Lower lobe of right lung (tissue), 2 donors: ENCODE data around the gene SPHK2. TPM values are rescaled to one million over a fixed set of nuclear protein-coding genes. Genes with fewer than 3 reads are reported as not detected.
"Not testable (repeated sequence)": the region's sequence is repeated elsewhere in the genome, so short reads cannot be mapped to it uniquely, and the experiment has no call there.

ENCODE experiments used
- ATAC-seq, 2 donors: fragments of 200-7000 bp; cut with Tn5 transposase; one replicate each; pipeline ENCODE4 v1.9.1; 2020 to 2022; ENCODE audit warnings: mild to moderate bottlenecking in 2 of 2, moderate library complexity in 2 of 2
- DNase-seq: peaks from one replicate; pipeline ENCODE4 v3.0.0-alpha.2; 2020
- H3K27ac ChIP-seq: fragments of 200-600 bp; one replicate; pipeline ENCODE4 v1.8.0; 2022
- H3K27me3 ChIP-seq: fragments of 200-600 bp; one replicate; pipeline ENCODE4 v1.8.0; 2022; ENCODE audit warnings: low read depth
- H3K36me3 ChIP-seq: fragments of 200-600 bp; one replicate; pipeline ENCODE4 v1.8.0; 2022; ENCODE audit warnings: mild to moderate bottlenecking
- H3K4me1 ChIP-seq: fragments of 200-600 bp; one replicate; pipeline ENCODE4 v1.8.0; 2022
- H3K4me3 ChIP-seq: fragments of 200-600 bp; one replicate; pipeline ENCODE4 v1.8.0; 2022; ENCODE audit warnings: mild to moderate bottlenecking
- H3K9me3 ChIP-seq: fragments of 200-600 bp; one replicate; pipeline ENCODE4 v1.8.0; 2022
- intact Hi-C: fragments of 100-400 bp; cut with DNase I; formaldehyde crosslinking; loops from one replicate; pipeline ENCODE4 v1.11.0; 2022
- total RNA-seq: library from RNA; stranded (reverse); fragmentation: NEBNext Ultra II Directional; extraction: Animal tissue kit (Norgen Biotek cat#: 25700); gene quantifications from one replicate; pipeline ENCODE4 v1.2.1, GENCODE V29; 2021
- TF ChIP-seq, protein P1 (sequence below): fragments of 200-600 bp; IDR thresholded peaks from one replicate; pipeline ENCODE4 v1.8.0; 2022; ENCODE audit warnings: antibody characterized with exemption, mild to moderate bottlenecking
- donor health status: DM: no; HTN: yes; CAD: no; lungs with severe emphysema.

Gene SPHK2
- total RNA-seq, 1 donor from 2014 or later = 23.8 TPM

DNA sequence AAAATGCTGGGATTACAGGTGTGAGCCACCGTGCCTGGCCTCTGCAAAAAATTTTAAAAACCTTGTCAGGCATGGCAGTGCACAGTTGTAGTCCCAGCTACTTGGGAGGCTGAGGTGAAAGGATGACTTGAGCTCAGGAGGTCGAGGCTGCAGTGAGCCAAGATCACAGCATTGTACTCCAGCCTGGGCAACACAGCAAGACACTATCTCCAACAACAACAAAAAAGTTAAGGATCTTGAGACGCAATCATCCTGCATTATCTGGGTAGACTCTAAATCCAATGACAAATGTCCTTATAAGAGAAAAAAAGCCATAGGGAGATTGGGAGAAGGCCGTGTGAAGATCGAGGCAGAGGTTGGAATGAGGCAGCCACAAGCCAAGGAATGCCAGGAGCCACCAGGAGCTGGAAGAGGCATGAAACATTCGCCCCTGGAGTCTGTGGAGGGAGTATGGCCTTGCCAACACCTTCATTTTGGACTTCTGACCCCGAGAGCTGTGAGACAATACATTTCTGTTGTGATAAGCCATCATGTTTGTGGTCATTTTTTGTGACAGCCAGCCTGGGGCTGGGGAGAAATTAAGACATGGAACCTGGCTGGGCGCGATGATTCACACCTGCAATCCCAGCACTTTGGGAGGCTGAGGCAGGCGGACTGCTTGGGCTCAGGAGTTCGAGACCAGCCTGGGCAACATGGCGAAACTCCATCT, 31.8 kb downstream of the SPHK2 start:
- TF ChIP-seq, protein P1, sequence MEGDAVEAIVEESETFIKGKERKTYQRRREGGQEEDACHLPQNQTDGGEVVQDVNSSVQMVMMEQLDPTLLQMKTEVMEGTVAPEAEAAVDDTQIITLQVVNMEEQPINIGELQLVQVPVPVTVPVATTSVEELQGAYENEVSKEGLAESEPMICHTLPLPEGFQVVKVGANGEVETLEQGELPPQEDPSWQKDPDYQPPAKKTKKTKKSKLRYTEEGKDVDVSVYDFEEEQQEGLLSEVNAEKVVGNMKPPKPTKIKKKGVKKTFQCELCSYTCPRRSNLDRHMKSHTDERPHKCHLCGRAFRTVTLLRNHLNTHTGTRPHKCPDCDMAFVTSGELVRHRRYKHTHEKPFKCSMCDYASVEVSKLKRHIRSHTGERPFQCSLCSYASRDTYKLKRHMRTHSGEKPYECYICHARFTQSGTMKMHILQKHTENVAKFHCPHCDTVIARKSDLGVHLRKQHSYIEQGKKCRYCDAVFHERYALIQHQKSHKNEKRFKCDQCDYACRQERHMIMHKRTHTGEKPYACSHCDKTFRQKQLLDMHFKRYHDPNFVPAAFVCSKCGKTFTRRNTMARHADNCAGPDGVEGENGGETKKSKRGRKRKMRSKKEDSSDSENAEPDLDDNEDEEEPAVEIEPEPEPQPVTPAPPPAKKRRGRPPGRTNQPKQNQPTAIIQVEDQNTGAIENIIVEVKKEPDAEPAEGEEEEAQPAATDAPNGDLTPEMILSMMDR = no peak
- Histone ChIP-seq H3K4me3 (no peak overlapping the region), H3K27me3 (no peaks in the 10 kb centered on the region), H3K9me3 (no peaks in the 10 kb centered on the region), H3K4me1 (peaks cover 4% of the 10 kb centered on the region), H3K36me3 (no peaks in the 10 kb centered on the region), H3K27ac (no peak overlapping the region)
- intact Hi-C loops = no loop called here
- no peak for DNase-seq
- no peak for ATAC-seq

DNA sequence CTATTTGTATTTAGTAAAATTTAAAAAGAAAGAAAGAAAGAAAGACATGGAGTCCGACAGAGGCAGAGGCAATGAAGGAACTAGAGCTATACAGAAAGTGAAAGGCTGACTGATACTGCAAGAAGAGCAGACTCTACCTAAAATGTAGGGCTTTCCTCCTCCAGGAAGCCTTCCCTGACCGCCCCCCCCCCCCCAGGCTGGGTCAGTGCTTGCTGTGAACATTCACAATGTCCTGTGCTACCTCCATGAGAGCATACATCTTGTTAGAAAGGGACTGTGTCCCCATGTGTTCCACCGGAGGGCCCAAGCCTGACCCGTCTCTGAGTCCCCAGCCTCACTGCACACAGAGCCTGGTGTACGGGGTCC, 32.4 kb downstream of the SPHK2 start:
- H3K27me3 ChIP-seq = no peaks in the 10 kb centered on the region
- H3K36me3 ChIP-seq = no peaks in the 10 kb centered on the region
- ATAC-seq (no peak), DNase-seq (no peak)
- H3K4me3 ChIP-seq = no peak overlapping the region
- no peak overlapping the region for H3K27ac ChIP-seq
- H3K4me1 ChIP-seq = peaks cover 4% of the 10 kb centered on the region
- no peaks in the 10 kb centered on the region for H3K9me3 ChIP-seq
- intact Hi-C loops = no loop called here
- TF ChIP-seq, protein P1 = no peak

DNA sequence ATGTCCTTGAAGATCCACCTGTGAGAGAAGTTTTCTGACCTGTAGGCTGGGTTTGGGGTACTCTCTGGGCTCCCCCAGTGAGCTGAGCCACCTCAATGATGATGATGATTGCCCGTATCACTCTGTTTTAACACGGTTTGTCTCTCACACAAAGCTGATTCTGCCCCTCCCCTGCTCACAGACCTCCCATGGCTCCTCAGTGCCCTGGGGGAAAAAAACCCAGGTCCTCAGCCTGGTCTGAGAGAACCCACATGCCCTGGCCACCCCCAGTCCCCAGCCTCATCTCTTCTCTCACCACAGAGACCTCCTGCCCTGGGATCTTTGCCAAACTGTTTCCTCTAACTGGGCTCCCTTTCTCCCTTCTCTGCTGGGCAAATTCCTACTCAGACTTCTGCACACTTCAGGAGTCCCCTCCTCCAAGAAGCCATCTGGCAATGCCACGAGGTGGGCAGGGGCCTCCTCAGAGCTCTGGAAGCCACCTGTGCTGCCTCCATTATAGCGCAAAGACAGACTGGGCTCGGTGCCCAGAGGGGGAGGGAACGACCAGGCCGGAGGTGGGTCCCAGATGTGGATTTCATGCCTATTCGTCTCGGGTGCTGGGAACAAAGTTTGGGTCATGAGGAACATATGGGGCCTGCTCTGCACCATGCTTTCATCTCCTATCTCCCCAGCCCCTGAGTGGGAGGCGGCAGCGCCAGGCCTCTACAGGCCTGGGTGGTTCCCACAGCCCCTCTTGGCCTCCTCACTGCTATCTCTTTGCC, 35.2 kb downstream of the SPHK2 start:
- no peak overlapping the region for H3K27ac ChIP-seq
- intact Hi-C loops = no loop called here
- TF ChIP-seq, protein P1 = no peak
- H3K27me3 ChIP-seq = no peaks in the 10 kb centered on the region
- H3K4me3 ChIP-seq = no peak overlapping the region
- DNase-seq (no peak), ATAC-seq (no peak)
- H3K36me3 ChIP-seq = no peaks in the 10 kb centered on the region
- H3K4me1 ChIP-seq = no peaks in the 10 kb centered on the region
- H3K9me3 ChIP-seq = no peaks in the 10 kb centered on the region

DNA sequence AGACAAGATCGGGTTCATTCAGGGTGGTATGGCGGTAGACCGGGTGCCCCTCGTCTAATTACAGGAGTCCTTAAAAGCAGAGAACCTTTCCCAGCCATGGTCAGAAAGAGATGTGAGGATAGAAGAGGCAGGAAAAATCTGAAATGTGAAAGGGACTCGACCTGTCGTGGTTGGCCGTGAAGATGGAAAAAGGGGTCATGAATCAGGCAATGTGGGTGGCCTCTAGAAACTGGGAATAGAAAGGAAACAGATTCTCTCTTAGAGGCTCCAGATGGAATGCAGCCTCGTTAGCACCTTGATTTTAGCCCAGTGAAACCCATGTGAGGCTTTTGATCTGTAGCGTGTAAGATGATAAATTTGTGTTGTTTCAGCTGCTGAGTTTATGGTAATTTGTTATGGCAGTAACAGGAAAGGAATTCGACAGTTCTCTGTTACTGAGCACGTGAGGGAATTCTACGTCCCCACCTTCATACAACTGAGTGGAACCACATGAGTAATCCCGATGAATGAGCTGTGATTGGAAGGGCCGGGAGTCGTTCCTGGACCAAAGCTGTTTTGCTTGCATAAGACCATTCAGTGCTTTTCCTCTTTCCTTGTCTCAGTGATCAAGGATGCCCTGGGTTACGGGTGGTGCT, 37.7 kb downstream of the SPHK2 start:
- no peak overlapping the region for H3K4me3 ChIP-seq
- H3K27ac ChIP-seq = no peak overlapping the region
- intact Hi-C loops = no loop called here
- TF ChIP-seq, protein P1 = no peak
- H3K4me1 ChIP-seq = peaks cover 13% of the 10 kb centered on the region
- no peak for DNase-seq
- no peaks in the 10 kb centered on the region for H3K9me3 ChIP-seq
- H3K36me3 ChIP-seq = no peaks in the 10 kb centered on the region
- no peaks in the 10 kb centered on the region for H3K27me3 ChIP-seq
- no peak for ATAC-seq

DNA sequence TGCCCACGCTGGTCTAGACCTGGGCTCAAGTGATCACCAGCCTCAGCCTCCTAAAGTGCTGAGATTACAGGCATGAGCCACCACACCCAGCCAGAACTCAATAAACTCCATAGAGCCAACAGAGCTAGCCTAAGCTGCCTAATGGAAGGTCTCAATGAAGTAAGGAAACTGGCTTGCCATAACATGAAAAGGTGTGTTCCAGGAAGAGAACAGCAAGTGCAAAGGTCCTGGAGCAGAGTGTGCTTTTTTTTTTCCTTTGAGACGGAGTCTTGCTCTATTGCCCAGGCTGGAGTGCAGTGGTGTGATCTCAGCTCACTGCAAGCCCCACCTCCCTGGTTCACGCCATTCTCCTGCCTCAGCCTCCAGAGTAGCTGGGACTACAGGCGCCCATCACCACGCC, 38.5 kb downstream of the SPHK2 start:
- intact Hi-C loops = not testable (repeated sequence)

DNA sequence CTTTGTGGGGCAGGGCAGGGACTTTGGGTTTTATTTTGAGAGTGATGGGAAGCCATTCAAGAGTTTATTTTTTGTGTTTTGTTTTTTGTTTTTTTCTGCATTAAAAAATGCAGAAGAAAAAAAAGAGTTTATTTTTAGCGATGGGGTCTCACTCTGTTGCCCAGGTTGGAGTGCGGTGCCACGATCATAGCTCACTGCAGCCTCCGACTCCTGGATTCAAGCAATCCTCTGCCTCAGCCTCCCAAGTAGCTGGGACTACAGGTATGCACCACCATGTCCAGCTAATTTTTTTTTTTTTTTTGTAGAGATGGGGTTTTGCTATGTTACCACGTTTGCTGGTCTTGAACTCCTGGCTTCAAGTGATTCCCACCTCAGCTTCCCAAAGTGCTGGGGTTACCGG, 39.2 kb downstream of the SPHK2 start:
- ATAC-seq (no peak), DNase-seq (no peak)
- Histone ChIP-seq H3K27me3 (no peaks in the 10 kb centered on the region), H3K27ac (no peak overlapping the region), H3K9me3 (no peaks in the 10 kb centered on the region), H3K36me3 (no peaks in the 10 kb centered on the region), H3K4me3 (no peak overlapping the region), H3K4me1 (peaks cover 13% of the 10 kb centered on the region)
- intact Hi-C loops = no loop called here
- TF ChIP-seq, protein P1 = no peak

More for the DNA sequence above, 38.5 kb downstream of the SPHK2 start:
- H3K36me3 ChIP-seq, DNase-seq, H3K27me3 ChIP-seq, H3K9me3 ChIP-seq, H3K4me3 ChIP-seq, ATAC-seq, H3K27ac ChIP-seq: not testable (repeated sequence)
- H3K4me1 ChIP-seq = peaks cover 13% of the 10 kb centered on the region
